HG02885 (cell line): ENCODE data around the gene MPZL1.

Experiments used
- ATAC-seq: cut with Tn5 transposase; IDR thresholded peaks from one replicate; pipeline ENCODE4 v1.9.1; 2021; ENCODE audit warnings: mild to moderate bottlenecking; ENCODE audit not compliant: unreplicated experiment, poor library complexity

MPZL1 gene

GRCh38 chr1:167746988-167747655 is 25.3 kb downstream of the MPZL1 start:
- no peak for ATAC-seq

GRCh38 chr1:167747988-167748387 is 26.2 kb downstream of the MPZL1 start:
- ATAC-seq = no peak

GRCh38 chr1:167748906-167749305 is 27.1 kb downstream of the MPZL1 start:
- ATAC-seq = no peak

- no peak for ATAC-seq
These were observed 28.0 kb downstream of the MPZL1 start for GRCh38 chr1:167749741-167750140.

GRCh38 chr1:167750641-167751040 is 28.9 kb downstream of the MPZL1 start:
- ATAC-seq = no peak

GRCh38 chr1:167751676-167752075 is 29.9 kb downstream of the MPZL1 start:
- ATAC-seq = no peak

GRCh38 chr1:167752219-167752985 is 30.6 kb downstream of the MPZL1 start:
- no peak for ATAC-seq

- ATAC-seq = no peak
These were observed 33.9 kb downstream of the MPZL1 start for GRCh38 chr1:167755654-167756053.

GRCh38 chr1:167756730-167757405 is 35.1 kb downstream of the MPZL1 start:
- no peak for ATAC-seq

GRCh38 chr1:167757433-167758309 is 35.9 kb downstream of the MPZL1 start:
- ATAC-seq = no peak

- ATAC-seq = no peak
These were observed 39.6 kb downstream of the MPZL1 start for GRCh38 chr1:167761400-167761799.

GRCh38 chr1:167762061-167762746 is 40.4 kb downstream of the MPZL1 start:
- no peak for ATAC-seq

GRCh38 chr1:167763525-167764220 is 41.9 kb downstream of the MPZL1 start:
- no peak for ATAC-seq

- no peak for ATAC-seq
These were observed 42.9 kb downstream of the MPZL1 start for GRCh38 chr1:167764458-167765330.

- ATAC-seq = no peak
These were observed 43.7 kb downstream of the MPZL1 start for GRCh38 chr1:167765496-167765895.

- ATAC-seq = no peak
These were observed 44.8 kb downstream of the MPZL1 start for GRCh38 chr1:167766538-167766937.

GRCh38 chr1:167767761-167768160 is 46.0 kb downstream of the MPZL1 start:
- ATAC-seq = no peak

- ATAC-seq = no peak
These were observed 48.3 kb downstream of the MPZL1 start for GRCh38 chr1:167770127-167770526.
